ENCODE results near the gene FOXP4. TPM values are rescaled to one million over a fixed set of nuclear protein-coding genes. Genes with fewer than 3 reads are reported as not detected.

The FOXP4 gene
- total RNA-seq, 1 experiment from 2014 or later = 3.9 TPM

- DNase-seq (ENCODE audit: low spot score) = no peak
These were observed 18.4 kb downstream of the FOXP4 start for GRCh38 chr6:41564448-41565142.

GRCh38 chr6:41565701-41566100 lies 19.5 kb downstream of the FOXP4 start:
- DNase-seq (ENCODE audit: low spot score) = no peak

GRCh38 chr6:41566961-41567360 lies 20.8 kb downstream of the FOXP4 start:
- DNase-seq (ENCODE audit: low spot score) = no peak

- no peak for DNase-seq (ENCODE audit: low spot score)
These were observed 21.5 kb downstream of the FOXP4 start for GRCh38 chr6:41567684-41568083.

DNA sequence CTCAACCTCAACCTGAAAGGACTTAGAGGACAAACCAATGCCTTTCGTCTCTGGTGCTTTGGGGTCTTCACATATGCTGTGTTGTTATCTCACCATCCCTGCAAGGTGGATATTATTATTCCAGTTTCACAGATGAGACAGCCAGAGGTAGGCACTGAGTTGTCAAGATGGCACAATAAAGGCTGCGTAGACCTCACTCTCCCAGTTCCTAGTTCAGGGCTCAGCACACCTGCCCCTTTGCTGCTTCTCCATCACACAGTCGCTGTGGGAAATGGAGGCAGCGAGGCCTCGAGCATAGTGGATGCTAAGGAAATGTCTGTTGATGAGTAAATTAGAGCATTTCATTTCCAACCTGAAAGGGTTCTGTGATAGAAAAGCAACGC lies 22.0 kb downstream of the FOXP4 start:
- DNase-seq (ENCODE audit: low spot score) = no peak

- DNase-seq (ENCODE audit: low spot score) = no peak
These were observed 22.6 kb downstream of the FOXP4 start for GRCh38 chr6:41568585-41569384.

- DNase-seq (ENCODE audit: low spot score) = no peak
These were observed 24.1 kb downstream of the FOXP4 start for GRCh38 chr6:41570259-41570615.

DNA sequence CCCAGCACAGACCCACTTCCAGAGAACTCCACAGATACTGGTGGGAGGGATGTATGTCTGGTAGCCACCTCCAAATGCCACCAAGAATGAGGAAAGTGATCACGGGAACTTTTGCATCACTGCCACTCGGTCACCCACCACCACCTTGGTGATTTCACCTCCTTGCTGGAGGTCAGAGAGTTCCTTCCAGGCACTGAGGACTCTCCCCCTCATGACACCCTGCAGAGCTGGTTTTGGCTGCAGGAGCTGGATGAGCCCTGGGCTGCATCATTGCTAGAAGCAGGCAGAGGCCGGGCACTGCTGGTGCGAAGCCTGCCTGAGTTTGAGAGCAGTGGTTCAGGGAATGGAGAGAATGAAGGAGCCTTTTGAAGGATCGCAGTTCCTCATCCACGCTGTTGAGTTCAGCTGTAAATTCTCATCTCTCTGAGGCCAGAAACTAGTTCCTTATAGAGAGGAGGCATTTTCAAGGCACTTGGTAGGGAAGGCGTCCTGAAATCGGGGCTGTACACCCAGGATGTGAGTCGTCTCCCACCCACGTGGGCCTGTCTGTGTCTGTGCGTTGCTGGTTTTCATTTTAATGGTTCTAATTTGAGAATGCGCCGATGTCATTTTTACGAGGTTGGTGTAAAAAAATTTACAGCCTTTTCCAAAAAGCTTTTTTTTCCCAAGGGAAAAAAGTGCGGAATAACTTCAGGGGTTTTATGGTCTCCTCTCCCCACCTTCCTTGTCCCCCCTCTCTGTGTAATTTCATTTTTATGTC lies 25.0 kb downstream of the FOXP4 start:
- DNase-seq (ENCODE audit: low spot score) = no peak

GRCh38 chr6:41572613-41573012 lies 26.4 kb downstream of the FOXP4 start:
- no peak for DNase-seq (ENCODE audit: low spot score)

- no peak for DNase-seq (ENCODE audit: low spot score)
These were observed 27.1 kb downstream of the FOXP4 start for GRCh38 chr6:41573276-41573675.

DNA sequence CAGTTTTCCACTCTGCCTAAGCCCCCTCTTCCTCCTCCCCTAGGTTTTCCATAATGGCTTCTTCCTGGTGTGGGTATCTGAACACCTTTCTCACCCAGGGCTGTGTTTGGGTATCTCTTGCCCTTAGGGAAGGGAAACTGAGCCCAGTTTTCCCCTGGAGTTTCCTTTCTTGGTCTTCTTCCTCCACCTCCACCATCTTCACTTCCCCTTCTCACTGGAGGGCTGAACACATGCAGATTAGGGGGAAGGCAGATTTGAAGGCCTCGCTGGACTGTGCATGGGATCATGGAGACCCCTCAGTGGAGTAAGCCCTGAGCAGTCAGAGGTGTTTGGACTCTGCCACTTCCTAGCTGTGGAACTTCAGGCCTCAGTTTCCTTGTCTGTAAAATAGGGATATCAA lies 27.8 kb downstream of the FOXP4 start:
- no peak for DNase-seq (ENCODE audit: low spot score)

DNA sequence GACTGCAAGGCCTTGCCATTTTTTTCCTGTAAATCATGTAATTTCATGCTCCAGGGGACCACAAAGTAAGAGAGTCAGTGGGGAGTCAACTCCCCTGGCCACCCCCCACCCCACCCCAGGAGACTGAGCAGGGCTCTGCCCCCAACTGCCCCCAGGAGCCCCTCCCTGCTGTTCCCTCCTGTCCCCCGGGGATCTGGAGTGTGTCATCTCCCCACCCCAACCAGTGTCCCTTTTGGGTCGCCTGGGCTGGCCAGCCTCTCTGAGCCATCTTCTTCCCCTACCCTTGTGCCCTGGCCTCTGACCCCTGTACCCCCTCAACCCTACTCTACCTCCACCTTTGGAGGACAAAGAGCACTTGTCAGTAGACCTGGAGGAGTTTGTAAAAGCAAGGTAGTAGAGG lies 29.4 kb downstream of the FOXP4 start:
- DNase-seq (ENCODE audit: low spot score) = no peak

DNA sequence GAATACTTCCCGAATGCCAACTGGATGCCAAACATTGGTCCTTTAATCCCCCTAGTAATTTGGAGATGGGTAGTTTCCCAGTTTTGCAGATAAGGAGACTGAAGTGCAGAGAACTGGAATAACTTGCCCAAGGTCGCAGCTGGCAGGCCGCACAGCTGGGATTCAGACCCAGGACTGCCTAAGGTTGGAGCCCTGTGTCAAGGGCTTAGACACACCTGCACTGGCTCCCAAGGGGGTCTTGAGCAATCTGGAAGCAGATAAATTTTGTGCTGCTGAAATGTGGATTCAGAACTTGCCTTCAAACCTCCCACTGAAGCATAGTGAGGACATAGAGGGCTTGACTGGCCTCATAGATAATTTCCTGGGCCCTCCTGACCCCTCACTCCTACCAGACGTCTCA lies 30.5 kb downstream of the FOXP4 start:
- no peak for DNase-seq (ENCODE audit: low spot score)

- peak; percentile 80 for DNase-seq (ENCODE audit: low spot score)
These were observed 31.4 kb downstream of the FOXP4 start for GRCh38 chr6:41577356-41578216.

- peak; percentile 55 for DNase-seq (ENCODE audit: low spot score)
These were observed 32.3 kb downstream of the FOXP4 start for GRCh38 chr6:41578217-41579087.

GRCh38 chr6:41579088-41579610 lies 33.0 kb downstream of the FOXP4 start:
- DNase-seq (ENCODE audit: low spot score) = no peak

DNA sequence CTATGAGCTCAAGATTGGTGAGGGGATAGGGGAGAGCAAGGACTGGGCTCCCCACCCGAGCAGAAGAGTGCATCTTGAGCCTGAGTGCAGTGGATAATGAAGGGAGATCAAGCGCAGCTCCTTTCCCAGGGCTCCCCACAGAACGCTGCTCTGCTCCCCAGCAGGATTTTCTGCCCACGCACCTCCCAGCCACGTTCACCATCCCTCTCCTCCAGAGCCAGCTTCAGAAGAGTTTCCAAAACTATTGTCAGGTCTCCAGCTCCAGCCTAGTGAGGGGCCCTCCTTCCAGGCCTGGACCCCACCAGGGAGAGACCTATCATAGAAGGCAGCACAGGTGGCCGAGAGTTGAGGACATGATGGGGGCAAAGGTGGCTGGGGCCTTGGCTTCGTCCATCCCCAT lies 34.5 kb downstream of the FOXP4 start:
- DNase-seq (ENCODE audit: low spot score) = no peak

- peak; percentile 97 for DNase-seq (ENCODE audit: low spot score)
These were observed 35.3 kb downstream of the FOXP4 start for GRCh38 chr6:41581381-41581991.

DNA sequence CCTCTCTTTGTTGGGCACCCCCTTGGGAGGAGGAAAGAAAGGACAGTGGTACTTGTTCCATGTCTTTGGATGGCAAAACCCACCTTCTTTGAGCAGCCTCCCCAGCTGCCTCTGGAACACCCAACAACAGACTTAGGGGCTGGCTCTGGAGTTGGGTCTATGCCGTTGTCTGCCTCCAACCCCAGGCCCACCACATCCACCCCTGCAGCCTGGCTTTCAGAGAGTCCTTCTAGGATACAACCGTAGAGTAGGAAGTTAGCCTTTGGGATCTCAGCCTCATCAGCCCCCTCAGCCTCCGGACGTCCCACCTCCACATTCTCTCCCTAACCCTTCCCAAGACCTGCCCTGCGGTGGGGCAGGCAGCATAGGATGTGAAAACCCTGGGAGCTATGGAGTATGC lies 36.4 kb downstream of the FOXP4 start:
- DNase-seq (ENCODE audit: low spot score) = no peak

- no peak for DNase-seq (ENCODE audit: low spot score)
These were observed 37.4 kb downstream of the FOXP4 start for GRCh38 chr6:41583565-41583964.

All from A172 (cell line).